OCI-LY3 (cell line): Measurements from ENCODE around the gene FAM184A.
"Not testable (repeated sequence)": the region's sequence is repeated elsewhere in the genome, so short reads cannot be mapped to it uniquely, and the experiment has no call there.

Experiments used
- H2AFZ ChIP-seq: fragments of 200-600, 300-600 bp; shearing (Covaris generic); 2 replicates; pipeline ENCODE4 v1.6.0; 2014; ENCODE audit warnings: antibody characterized with exemption, low read depth, low read length
- H3K27ac ChIP-seq: fragments of 200-600, 300-600 bp; sonication (generic); 2 replicates; pipeline ENCODE4 v1.5.1; 2014; ENCODE audit warnings: mild to moderate bottlenecking, low read length, moderate library complexity, mixed read lengths
- H3K27me3 ChIP-seq: fragments of 200-600, 300-600 bp; sonication (generic); 2 replicates; pipeline ENCODE4 v1.6.1; 2014; ENCODE audit warnings: low read depth, low read length, mixed read lengths
- H3K36me3 ChIP-seq: fragments of 200-600, 300-600 bp; sonication (generic); replicated peaks from 2 replicates; pipeline ENCODE3; 2014; ENCODE audit warnings: low read depth, low read length, mixed read lengths
- H3K4me1 ChIP-seq: fragments of 300-600, 200-600 bp; sonication (generic); 2 replicates; pipeline ENCODE4 v1.6.1; 2014; ENCODE audit warnings: low read length, mixed read lengths
- H3K4me2 ChIP-seq: fragments of 200-600, 300-600 bp; sonication (generic); 2 replicates; pipeline ENCODE4 v1.6.1; 2014; ENCODE audit warnings: low read length, mixed read lengths
- H3K4me3 ChIP-seq: fragments of 300-600, 200-600 bp; sonication (generic); 2 replicates; pipeline ENCODE4 v1.5.1; 2014; ENCODE audit warnings: antibody characterized with exemption, mild to moderate bottlenecking, low read length, moderate library complexity
- H3K79me2 ChIP-seq: fragments of 300-600, 200-600 bp; shearing (Covaris generic); 2 replicates; pipeline ENCODE4 v1.6.1; 2014; ENCODE audit warnings: mild to moderate bottlenecking, low read length, mixed read lengths
- H3K9ac ChIP-seq: fragments of 300-600, 200-600 bp; shearing (Covaris generic); 2 replicates; pipeline ENCODE4 v1.6.0; 2014; ENCODE audit warnings: mild to moderate bottlenecking, low read length, moderate library complexity
- H3K9me3 ChIP-seq: fragments of 200-600, 300-600 bp; shearing (Covaris generic); 2 replicates; pipeline ENCODE4 v1.6.1; 2014; ENCODE audit warnings: low read length, mixed read lengths; ENCODE audit not compliant: insufficient read depth
- H4K20me1 ChIP-seq: fragments of 200-600, 300-600 bp; sonication (generic); 2 replicates; pipeline ENCODE4 v1.6.1; 2016; ENCODE audit warnings: low read length, mixed read lengths; ENCODE audit not compliant: insufficient read depth
- EZH2phosphoT487 ChIP-seq: fragments of 200-600 bp; shearing (Covaris generic); IDR thresholded peaks from 2 replicates; pipeline ENCODE4 v1.6.1; 2018; ENCODE audit warnings: antibody characterized with exemption, mixed run types, low read depth
- TF ChIP-seq, protein P1 (sequence below): fragments of 200-600, 300-600 bp; sonication (generic); IDR thresholded peaks from 2 replicates; pipeline ENCODE4 v1.5.1; 2014; ENCODE audit warnings: antibody characterized with exemption, low read length, low read depth

FAM184A gene

DNA sequence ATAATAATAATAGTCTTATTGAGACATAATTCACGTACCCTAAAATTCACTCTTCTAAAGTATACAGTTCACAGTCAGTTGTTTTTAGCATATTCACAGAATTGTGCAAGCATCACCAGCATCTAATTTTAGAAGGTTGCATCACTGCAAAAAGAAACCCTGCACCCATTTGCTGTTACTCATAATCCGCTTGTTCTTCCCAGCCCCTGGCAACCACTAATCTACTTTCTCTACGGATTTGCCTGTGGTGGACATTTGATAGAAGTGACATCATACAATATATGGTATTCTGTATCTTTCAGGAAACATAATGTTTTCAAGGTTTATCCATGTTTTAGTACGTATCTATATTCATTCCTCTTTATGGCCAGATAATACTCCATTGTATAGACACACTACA, 41.5 kb upstream of the FAM184A start:
- Histone ChIP-seq H3K9me3 (no peaks in the 10 kb centered on the region), H4K20me1 (no peaks in the 10 kb centered on the region), H3K27ac (no peak overlapping the region), H3K79me2 (no peaks in the 10 kb centered on the region), H3K4me1 (no peaks in the 10 kb centered on the region), H3K4me3 (no peak overlapping the region), H3K27me3 (no peaks in the 10 kb centered on the region), H3K36me3 (no peaks in the 10 kb centered on the region), H2AFZ (no peak overlapping the region), H3K4me2 (no peak overlapping the region), H3K9ac (no peak overlapping the region)
- TF ChIP-seq EZH2phosphoT487: no peak
- TF ChIP-seq, protein P1, sequence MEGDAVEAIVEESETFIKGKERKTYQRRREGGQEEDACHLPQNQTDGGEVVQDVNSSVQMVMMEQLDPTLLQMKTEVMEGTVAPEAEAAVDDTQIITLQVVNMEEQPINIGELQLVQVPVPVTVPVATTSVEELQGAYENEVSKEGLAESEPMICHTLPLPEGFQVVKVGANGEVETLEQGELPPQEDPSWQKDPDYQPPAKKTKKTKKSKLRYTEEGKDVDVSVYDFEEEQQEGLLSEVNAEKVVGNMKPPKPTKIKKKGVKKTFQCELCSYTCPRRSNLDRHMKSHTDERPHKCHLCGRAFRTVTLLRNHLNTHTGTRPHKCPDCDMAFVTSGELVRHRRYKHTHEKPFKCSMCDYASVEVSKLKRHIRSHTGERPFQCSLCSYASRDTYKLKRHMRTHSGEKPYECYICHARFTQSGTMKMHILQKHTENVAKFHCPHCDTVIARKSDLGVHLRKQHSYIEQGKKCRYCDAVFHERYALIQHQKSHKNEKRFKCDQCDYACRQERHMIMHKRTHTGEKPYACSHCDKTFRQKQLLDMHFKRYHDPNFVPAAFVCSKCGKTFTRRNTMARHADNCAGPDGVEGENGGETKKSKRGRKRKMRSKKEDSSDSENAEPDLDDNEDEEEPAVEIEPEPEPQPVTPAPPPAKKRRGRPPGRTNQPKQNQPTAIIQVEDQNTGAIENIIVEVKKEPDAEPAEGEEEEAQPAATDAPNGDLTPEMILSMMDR: no peak

DNA sequence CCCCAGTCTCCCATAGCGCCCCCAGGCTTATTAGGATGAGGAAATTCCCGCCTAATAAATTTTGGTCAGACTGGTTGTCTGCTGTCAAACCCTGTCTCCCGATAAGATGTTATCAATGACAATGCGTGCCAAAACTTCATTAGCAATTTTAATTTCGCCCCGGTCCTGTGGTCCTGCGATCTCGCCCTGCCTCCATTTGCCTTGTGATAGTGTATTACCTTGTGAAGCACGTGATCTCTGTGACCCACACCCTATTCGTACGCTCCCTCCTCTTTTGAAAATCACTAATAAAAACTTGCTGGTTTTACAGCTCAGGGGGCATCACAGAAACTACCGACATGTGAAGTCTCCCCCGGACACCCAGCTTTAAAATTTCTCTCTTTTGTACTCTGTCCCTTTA, 40.6 kb upstream of the FAM184A start:
- not testable (repeated sequence) for H2AFZ ChIP-seq, H3K79me2 ChIP-seq, H3K4me2 ChIP-seq, H4K20me1 ChIP-seq, H3K9me3 ChIP-seq, H3K4me3 ChIP-seq, H3K36me3 ChIP-seq, H3K27me3 ChIP-seq, H3K27ac ChIP-seq, H3K4me1 ChIP-seq, H3K9ac ChIP-seq

DNA sequence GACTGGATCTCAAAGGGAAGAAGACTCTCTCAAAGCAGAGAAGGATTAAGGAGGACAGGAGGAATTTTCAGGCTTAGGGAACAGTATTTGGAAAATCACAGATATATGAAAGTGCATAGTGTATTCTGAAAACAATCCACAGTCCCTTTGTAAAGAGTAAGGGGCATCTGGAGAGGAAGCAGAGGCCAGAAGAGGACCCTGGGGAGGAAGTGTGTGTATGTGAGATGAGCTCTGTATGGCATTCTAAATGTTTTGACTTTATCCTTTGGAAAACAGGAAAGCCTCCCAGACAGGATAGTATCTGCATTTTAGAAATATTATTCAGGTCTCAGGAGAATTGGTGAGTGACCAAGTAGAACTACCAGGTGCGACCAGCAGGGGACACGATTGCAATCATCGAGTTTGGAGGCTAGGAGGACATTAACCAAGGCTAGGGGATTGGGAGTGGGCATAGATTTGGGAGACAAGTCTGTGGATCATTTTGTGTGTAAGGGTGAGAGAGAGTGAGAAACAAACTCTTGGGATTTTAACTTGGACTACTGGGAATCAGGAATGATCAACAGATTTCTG, 38.3 kb upstream of the FAM184A start:
- Histone ChIP-seq H4K20me1 (no peaks in the 10 kb centered on the region), H3K4me1 (peaks cover 8% of the 10 kb centered on the region; the same call in 1 of the 2 replicates), H3K4me2 (no peak overlapping the region), H3K27me3 (no peaks in the 10 kb centered on the region), H3K36me3 (no peaks in the 10 kb centered on the region), H3K4me3 (no peak overlapping the region), H3K9ac (no peak overlapping the region), H2AFZ (no peak overlapping the region), H3K79me2 (no peaks in the 10 kb centered on the region), H3K27ac (no peak overlapping the region), H3K9me3 (no peaks in the 10 kb centered on the region)
- no peak for TF ChIP-seq EZH2phosphoT487
- TF ChIP-seq, protein P1: no peak

DNA sequence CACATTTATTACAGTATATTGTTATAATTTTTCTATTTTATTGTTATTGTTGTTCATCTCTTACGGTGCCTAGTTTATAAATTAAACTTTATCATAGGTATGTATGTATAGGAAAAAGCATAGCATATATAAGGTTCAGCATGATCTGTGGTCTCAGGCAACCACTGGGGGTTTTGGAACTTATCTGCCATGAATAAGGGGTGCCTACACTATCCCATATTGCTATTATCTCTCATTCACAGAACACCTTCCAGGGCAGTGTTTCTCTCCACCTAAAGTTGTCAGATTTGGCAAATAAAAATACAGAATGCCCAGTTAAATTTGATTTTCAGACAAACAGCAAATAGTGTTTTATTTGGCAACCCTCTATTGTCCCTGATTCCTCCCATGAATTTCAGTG, 35.5 kb upstream of the FAM184A start:
- TF ChIP-seq, protein P1: no peak
- no peak for TF ChIP-seq EZH2phosphoT487
- no peaks in the 10 kb centered on the region for H3K9me3 ChIP-seq

More for the DNA sequence above, 35.5 kb upstream of the FAM184A start:
- no peaks in the 10 kb centered on the region for H3K36me3 ChIP-seq
- H4K20me1 ChIP-seq: no peaks in the 10 kb centered on the region
- H3K9ac ChIP-seq: no peak overlapping the region
- no peak overlapping the region for H3K4me2 ChIP-seq
- H3K79me2 ChIP-seq: no peaks in the 10 kb centered on the region
- H2AFZ ChIP-seq: no peak overlapping the region
- H3K27me3 ChIP-seq: no peaks in the 10 kb centered on the region
- H3K4me1 ChIP-seq: peaks cover 18% of the 10 kb centered on the region
- no peak overlapping the region for H3K27ac ChIP-seq
- no peak overlapping the region for H3K4me3 ChIP-seq
